RWPE2 (cell line): ENCODE results near the gene ABTB2.

Experiments
- ATAC-seq: fragments of 200-7000 bp; cut with Tn5 transposase; 3 replicates; pipeline ENCODE4 v1.9.1; 2021; ENCODE audit warnings: low read depth
- DNase-seq: peaks from one replicate; pipeline ENCODE4 v3.0.0-alpha.2; 2020; ENCODE audit warnings: low spot score
- H3K27ac ChIP-seq: fragments of 450-650 bp; 2 replicates; pipeline ENCODE4 v1.5.1; 2017; ENCODE audit warnings: mild to moderate bottlenecking; ENCODE audit not compliant: poor library complexity, severe bottlenecking
- H3K27me3 ChIP-seq: fragments of 250-450 bp; sonication (Bioruptor Pico); 2 replicates; pipeline ENCODE4 v1.5.1; 2021; ENCODE audit warnings: mild to moderate bottlenecking, moderate library complexity; ENCODE audit not compliant: insufficient read depth, poor library complexity, severe bottlenecking
- H3K36me3 ChIP-seq: fragments of 250-450 bp; sonication (Bioruptor Pico); 2 replicates; pipeline ENCODE4 v1.5.1; 2020; ENCODE audit warnings: low read depth, mild to moderate bottlenecking, moderate library complexity
- H3K4me1 ChIP-seq: fragments of 250-450 bp; sonication (Bioruptor Pico); 2 replicates; pipeline ENCODE4 v1.5.1; 2021; ENCODE audit warnings: mild to moderate bottlenecking, moderate library complexity; ENCODE audit not compliant: insufficient read depth, poor library complexity, severe bottlenecking
- H3K4me3 ChIP-seq: fragments of 250-450 bp; sonication (Bioruptor Pico); 2 replicates; pipeline ENCODE4 v1.5.1; 2021; ENCODE audit warnings: mild to moderate bottlenecking, moderate library complexity; ENCODE audit not compliant: severe bottlenecking
- H3K9me3 ChIP-seq: fragments of 250-450 bp; sonication (Bioruptor Pico); 2 replicates; pipeline ENCODE4 v1.5.1; 2021; ENCODE audit warnings: mild to moderate bottlenecking, moderate library complexity; ENCODE audit not compliant: severe bottlenecking
- TF ChIP-seq, protein P1 (sequence below): fragments of 450-650 bp; IDR thresholded peaks from one replicate; pipeline ENCODE4 v1.5.1; 2017; ENCODE audit warnings: mild to moderate bottlenecking, moderate library complexity; ENCODE audit not compliant: poor library complexity, severe bottlenecking

ABTB2 gene

DNA sequence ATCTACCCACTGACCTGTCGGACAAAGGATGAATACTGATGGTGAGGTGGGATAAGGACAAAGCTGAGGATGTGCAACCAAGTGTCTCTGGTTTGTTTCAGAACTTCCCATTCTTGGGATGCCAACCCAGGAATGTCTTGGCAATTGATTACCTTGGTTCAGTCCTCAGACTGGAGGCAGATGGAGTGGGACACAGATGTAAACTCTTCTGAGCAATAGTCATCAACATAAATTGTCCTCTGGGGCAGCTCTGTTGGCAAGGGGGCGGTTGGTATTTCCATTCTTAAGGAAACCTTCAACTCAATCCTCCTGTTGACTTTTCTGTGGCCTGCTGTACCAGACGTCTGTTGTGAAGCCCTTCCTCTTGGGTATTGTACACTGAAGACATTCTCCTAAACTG is 6.8 kb downstream of the ABTB2 start:
- TF ChIP-seq, protein P1, sequence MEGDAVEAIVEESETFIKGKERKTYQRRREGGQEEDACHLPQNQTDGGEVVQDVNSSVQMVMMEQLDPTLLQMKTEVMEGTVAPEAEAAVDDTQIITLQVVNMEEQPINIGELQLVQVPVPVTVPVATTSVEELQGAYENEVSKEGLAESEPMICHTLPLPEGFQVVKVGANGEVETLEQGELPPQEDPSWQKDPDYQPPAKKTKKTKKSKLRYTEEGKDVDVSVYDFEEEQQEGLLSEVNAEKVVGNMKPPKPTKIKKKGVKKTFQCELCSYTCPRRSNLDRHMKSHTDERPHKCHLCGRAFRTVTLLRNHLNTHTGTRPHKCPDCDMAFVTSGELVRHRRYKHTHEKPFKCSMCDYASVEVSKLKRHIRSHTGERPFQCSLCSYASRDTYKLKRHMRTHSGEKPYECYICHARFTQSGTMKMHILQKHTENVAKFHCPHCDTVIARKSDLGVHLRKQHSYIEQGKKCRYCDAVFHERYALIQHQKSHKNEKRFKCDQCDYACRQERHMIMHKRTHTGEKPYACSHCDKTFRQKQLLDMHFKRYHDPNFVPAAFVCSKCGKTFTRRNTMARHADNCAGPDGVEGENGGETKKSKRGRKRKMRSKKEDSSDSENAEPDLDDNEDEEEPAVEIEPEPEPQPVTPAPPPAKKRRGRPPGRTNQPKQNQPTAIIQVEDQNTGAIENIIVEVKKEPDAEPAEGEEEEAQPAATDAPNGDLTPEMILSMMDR = no peak
- DNase-seq (no peak), ATAC-seq (no peak)
- H3K4me1 ChIP-seq = peaks cover 10% of the 10 kb centered on the region
- no peak overlapping the region for H3K27ac ChIP-seq
- no peak overlapping the region for H3K4me3 ChIP-seq
- no peaks in the 10 kb centered on the region for H3K9me3 ChIP-seq
- H3K36me3 ChIP-seq = no peaks in the 10 kb centered on the region
- no peaks in the 10 kb centered on the region for H3K27me3 ChIP-seq

DNA sequence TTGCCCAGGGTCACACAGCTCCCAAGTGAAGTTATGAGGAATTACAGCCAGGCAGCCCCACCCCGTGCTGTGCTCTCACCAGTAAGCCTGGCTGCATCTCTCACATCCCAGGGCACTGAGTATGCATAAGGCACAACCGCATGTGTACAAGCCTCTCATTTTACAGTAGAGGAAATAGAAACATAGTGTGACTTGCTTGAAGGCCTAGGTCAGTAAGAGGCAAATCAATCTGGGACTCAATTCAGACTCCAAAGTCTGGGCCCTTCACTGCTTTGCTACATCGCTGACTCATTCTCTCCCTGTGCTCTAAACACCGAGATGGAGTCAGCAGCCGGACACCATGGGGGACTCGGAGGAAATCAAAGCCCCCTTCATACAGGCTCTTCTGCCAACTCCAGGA is 7.9 kb downstream of the ABTB2 start:
- Histone ChIP-seq H3K4me1 (peaks cover 21% of the 10 kb centered on the region), H3K4me3 (no peak overlapping the region), H3K9me3 (no peaks in the 10 kb centered on the region), H3K27me3 (no peaks in the 10 kb centered on the region), H3K27ac (no peak overlapping the region), H3K36me3 (no peaks in the 10 kb centered on the region)
- TF ChIP-seq, protein P1 = no peak
- ATAC-seq = no peak
- no peak for DNase-seq

DNA sequence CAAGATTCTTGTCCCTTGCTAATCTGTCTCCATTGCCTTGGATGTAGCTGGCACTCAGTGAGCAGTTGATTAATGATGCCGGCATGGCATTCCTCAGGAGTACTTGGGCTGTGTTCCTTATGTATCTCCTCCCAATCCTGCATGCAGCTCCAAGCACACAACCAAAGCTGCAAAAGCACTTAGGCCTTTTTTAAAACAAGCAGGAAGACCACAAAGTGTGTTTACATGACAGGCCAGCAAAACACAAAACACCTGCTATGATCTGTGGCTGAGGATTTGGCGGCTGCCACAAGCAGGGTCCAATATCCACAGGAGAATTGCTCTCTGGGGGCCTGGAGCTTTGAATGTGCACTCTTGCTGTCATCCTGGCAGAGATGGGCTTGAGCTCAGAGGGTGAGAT is 8.9 kb downstream of the ABTB2 start:
- Histone ChIP-seq H3K27me3 (no peaks in the 10 kb centered on the region), H3K4me1 (peaks cover 31% of the 10 kb centered on the region), H3K36me3 (no peaks in the 10 kb centered on the region), H3K4me3 (no peak overlapping the region), H3K9me3 (no peaks in the 10 kb centered on the region), H3K27ac (no peak overlapping the region)
- DNase-seq (no peak), ATAC-seq (no peak)
- TF ChIP-seq, protein P1 = no peak

DNA sequence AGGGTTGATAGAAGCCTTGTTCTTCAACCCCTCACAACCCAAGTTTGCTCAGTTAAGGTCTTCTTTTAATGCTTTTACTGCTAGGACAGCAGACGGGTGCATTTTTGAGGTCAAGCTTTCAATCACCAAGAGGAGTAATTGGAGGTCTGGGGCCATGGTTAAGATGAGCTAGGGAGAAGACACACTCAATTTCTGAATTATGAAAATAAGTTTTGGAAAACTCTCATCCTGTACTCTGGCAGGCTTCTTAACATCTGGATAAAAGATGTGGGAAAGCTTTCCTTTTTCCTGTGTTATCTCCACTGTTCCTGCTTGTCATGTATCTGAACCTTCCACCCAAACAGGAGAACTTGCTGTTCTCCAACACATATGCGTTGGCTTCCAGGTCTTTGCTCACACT is 9.7 kb downstream of the ABTB2 start:
- DNase-seq (no peak), ATAC-seq (no peak)
- Histone ChIP-seq H3K36me3 (no peaks in the 10 kb centered on the region), H3K4me1 (peaks cover 39% of the 10 kb centered on the region), H3K27ac (no peak overlapping the region), H3K27me3 (no peaks in the 10 kb centered on the region), H3K4me3 (no peak overlapping the region), H3K9me3 (no peaks in the 10 kb centered on the region)
- TF ChIP-seq, protein P1 = no peak

DNA sequence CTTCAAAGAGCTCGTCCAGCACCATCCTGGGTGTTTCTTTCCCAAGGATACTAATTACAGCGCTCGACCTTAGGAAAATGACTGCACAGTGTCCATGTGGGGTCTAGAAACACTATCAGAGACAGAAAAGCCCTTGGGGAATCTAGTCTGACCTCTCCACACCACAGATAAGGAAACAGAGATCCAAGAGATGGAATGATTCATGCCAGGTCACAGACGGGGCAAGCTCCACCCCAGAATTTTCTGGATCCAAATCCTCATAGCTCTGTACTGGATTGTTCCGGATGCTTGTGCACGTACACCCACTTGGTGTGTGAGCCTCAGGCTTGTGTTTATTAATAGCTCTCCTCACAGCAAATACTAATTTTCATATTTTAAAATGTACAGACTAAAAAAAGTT is 11.3 kb downstream of the ABTB2 start:
- TF ChIP-seq, protein P1 = no peak
- ATAC-seq = no peak
- H3K36me3 ChIP-seq = no peaks in the 10 kb centered on the region
- no peaks in the 10 kb centered on the region for H3K27me3 ChIP-seq
- no peak overlapping the region for H3K4me3 ChIP-seq
- peak overlapping the region; percentile 88 for H3K27ac ChIP-seq
- H3K9me3 ChIP-seq = no peaks in the 10 kb centered on the region
- H3K4me1 ChIP-seq = peaks cover 42% of the 10 kb centered on the region
- DNase-seq = no peak
